AG04449 (cell line): ENCODE data around the gene ERAP2.

ENCODE experiments used
- CTCF ChIA-PET: fragments of 350-600 bp; formaldehyde crosslinking; extraction: SDS; loops from one replicate; lab custom pipeline; 2021; ENCODE audit warnings: antibody characterized with exemption; lab: Yijun Ruan, JAX
- POLR2A ChIA-PET: fragments of 400-600, 350-600 bp; formaldehyde crosslinking; extraction: SDS; loops from one replicate; lab custom pipeline; 2020; ENCODE audit warnings: antibody characterized with exemption, inconsistent platforms; lab: Yijun Ruan, JAX
- DNase-seq: peaks from one replicate; pipeline ENCODE4 v3.0.0-alpha.2; 2010; ENCODE audit warnings: low read depth, low spot score
- H3K4me3 ChIP-seq: 2 replicates; pipeline ENCODE4 v1.5.1; 2011; ENCODE audit warnings: low read depth, mild to moderate bottlenecking, control low read depth, low read length
- TF ChIP-seq, protein P1 (sequence below): IDR thresholded peaks from one replicate; pipeline ENCODE4 v1.5.1; 2011; ENCODE audit warnings: mild to moderate bottlenecking, moderate library complexity, low read length, control low read depth, inconsistent platforms; ENCODE audit not compliant: insufficient read depth; ENCODE audit errors: missing control alignments

ERAP2 gene, protein sequence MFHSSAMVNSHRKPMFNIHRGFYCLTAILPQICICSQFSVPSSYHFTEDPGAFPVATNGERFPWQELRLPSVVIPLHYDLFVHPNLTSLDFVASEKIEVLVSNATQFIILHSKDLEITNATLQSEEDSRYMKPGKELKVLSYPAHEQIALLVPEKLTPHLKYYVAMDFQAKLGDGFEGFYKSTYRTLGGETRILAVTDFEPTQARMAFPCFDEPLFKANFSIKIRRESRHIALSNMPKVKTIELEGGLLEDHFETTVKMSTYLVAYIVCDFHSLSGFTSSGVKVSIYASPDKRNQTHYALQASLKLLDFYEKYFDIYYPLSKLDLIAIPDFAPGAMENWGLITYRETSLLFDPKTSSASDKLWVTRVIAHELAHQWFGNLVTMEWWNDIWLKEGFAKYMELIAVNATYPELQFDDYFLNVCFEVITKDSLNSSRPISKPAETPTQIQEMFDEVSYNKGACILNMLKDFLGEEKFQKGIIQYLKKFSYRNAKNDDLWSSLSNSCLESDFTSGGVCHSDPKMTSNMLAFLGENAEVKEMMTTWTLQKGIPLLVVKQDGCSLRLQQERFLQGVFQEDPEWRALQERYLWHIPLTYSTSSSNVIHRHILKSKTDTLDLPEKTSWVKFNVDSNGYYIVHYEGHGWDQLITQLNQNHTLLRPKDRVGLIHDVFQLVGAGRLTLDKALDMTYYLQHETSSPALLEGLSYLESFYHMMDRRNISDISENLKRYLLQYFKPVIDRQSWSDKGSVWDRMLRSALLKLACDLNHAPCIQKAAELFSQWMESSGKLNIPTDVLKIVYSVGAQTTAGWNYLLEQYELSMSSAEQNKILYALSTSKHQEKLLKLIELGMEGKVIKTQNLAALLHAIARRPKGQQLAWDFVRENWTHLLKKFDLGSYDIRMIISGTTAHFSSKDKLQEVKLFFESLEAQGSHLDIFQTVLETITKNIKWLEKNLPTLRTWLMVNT

DNA sequence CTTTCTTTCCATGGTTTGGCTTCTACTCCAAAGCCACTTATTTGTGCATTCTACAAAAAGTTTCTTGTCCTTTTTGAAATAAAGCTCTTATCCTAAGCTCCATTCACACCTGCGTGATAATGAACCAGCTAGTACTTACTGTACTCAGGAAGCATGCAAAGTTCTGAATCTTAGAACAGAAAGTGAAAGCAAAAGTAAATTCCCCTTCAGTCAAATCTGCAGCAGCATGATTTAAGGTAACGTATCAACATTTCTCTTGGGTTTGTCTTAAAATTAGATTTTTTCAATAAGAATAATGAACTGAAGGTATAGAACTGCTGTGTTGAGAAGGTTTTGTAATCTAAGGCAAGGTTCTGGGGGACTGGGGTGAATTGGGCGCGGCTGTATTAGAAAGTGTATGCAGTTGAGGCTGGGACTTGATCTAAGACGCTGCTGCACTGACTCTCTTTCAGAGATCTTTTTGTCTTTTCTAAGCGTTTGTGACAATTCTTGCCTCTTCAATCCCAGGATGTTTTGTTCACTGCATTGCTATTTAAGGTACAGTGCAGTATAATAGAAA lies at the start of gene ERAP2:
Gene ERAP2 (plus strand): TSS at position 209 of the 559 bp plus-strand sequence. CDS start 3,186 bp downstream, outside the sequence.
- POLR2A ChIA-PET, result no interaction called here

DNA sequence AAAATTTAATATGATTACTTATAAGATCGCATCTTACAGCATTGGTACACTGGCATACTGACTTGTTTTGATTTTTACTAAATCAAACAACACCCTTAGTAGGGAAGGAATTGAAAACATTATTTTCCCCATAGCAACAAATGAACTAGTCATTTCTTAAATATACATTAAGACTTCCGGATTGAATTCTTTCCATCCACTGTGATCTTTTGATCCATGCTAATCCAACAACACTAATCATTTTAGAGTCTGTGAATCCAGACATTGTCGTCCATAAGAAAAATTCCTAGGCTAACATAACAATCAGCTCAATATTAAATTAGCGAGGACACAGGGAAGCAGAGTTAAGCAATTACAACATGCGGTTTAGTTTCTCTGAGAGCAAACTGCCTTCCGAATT lies 47.0 kb upstream of the ERAP2 start:
- no peak overlapping the region for H3K4me3 ChIP-seq
- TF ChIP-seq, protein P1, sequence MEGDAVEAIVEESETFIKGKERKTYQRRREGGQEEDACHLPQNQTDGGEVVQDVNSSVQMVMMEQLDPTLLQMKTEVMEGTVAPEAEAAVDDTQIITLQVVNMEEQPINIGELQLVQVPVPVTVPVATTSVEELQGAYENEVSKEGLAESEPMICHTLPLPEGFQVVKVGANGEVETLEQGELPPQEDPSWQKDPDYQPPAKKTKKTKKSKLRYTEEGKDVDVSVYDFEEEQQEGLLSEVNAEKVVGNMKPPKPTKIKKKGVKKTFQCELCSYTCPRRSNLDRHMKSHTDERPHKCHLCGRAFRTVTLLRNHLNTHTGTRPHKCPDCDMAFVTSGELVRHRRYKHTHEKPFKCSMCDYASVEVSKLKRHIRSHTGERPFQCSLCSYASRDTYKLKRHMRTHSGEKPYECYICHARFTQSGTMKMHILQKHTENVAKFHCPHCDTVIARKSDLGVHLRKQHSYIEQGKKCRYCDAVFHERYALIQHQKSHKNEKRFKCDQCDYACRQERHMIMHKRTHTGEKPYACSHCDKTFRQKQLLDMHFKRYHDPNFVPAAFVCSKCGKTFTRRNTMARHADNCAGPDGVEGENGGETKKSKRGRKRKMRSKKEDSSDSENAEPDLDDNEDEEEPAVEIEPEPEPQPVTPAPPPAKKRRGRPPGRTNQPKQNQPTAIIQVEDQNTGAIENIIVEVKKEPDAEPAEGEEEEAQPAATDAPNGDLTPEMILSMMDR, result no peak
- ChIA-PET POLR2A (no interaction called here), CTCF (no interaction called here)
- no peak for DNase-seq

More for the DNA sequence above, at the start of gene ERAP2:
- TF ChIP-seq, protein P1, result no peak
- no peak for DNase-seq
- peak within 1 kb of the TSS; percentile 50 for H3K4me3 ChIP-seq
- CTCF ChIA-PET, result interaction anchor here (0.9 to 3.7 kb wide), 6 partner anchors 8 to 658 kb away, joined by 3 to 33 read pairs (median 4); no protein-coding TSS in a partner anchor

DNA sequence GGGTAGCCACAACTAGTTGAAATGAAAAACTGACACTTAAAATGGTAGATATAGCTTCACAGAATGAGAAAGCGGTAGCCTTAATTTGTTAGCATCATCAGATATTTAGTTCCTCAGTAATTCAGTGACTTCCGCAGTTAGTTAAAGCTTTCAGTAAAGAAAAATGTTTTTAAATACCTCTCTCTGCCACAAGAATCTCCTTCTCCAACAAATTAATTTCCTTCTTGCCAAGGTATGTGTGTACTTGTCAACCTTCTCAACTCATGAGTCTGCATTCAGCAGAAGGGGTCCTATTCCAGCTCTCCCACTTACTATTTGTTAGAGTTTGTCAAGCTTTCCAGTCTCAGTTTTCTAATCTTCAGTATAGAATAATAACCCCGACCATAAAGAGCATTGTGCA lies 42.3 kb upstream of the ERAP2 start:
- no peak overlapping the region for H3K4me3 ChIP-seq
- TF ChIP-seq, protein P1, result no peak
- ChIA-PET CTCF (no interaction called here), POLR2A (no interaction called here)
- DNase-seq, result no peak

DNA sequence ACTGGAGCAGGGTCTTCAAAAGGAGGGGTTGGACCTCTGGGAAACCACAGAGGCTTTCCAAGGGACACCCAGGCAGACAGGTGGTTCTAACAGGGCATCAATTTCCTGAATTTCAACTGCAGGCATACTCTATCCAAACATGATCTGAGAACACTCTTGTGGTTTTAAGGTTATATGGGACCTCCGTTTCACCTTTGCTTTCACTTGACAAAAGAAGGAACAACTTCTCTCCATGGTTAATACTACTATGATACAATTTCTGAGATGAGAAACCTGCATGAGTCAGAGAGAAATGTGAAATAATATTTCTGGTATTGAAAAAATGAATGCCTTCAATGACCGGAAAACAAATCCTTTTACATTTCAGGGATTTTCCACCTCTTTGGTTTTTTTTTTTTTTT lies 40.5 kb upstream of the ERAP2 start:
- DNase-seq, result no peak
- TF ChIP-seq, protein P1, result no peak
- CTCF ChIA-PET, result no interaction called here
- POLR2A ChIA-PET, result no interaction called here
- H3K4me3 ChIP-seq, result no peak overlapping the region

DNA sequence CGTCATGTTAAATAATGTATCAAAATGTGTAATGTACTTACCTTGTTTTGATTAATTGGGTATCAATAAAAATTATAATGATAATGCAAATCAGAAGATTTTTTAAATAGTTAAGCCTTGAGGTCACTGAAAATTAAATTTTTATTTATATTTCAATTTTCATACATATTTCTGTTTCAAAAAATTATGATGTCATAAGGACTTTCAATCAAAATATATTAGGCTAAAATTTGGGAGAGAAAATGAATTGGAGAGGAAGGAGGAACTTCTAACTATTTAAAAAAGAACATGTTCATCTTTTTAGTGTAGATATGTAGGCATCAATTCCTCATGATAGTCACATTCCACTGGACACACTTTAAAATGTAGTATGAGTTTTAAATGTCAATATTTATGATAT lies 39.5 kb upstream of the ERAP2 start:
- POLR2A ChIA-PET, result no interaction called here
- DNase-seq, result no peak
- TF ChIP-seq, protein P1, result no peak
- H3K4me3 ChIP-seq, result no peak overlapping the region
- CTCF ChIA-PET, result no interaction called here
